Measurements from ENCODE around the gene KRTAP5-9.

The KRTAP5-9 gene

GRCh38 chr11:71545405-71545966, 2.7 kb upstream of the KRTAP5-9 start:
- H3K4me1 ChIP-seq (ENCODE audit: control insufficient read depth in 1 of 2, insufficient read depth in 2 of 2, low read length in 2 of 2) = no peaks in the 10 kb centered on the region
- no peaks in the 10 kb centered on the region for H3K9me3 ChIP-seq (ENCODE audit: control insufficient read depth in 1 of 2, low read length in 2 of 2)
- no peaks in the 10 kb centered on the region for H3K27me3 ChIP-seq (ENCODE audit: low read depth, low read length)
- no peaks in the 10 kb centered on the region for H3K36me3 ChIP-seq (ENCODE audit: control insufficient read depth in 1 of 2, insufficient read depth in 2 of 2, low read length in 2 of 2)
- H3K27ac ChIP-seq (ENCODE audit: low read length) = no peak overlapping the region
- H3K4me3 ChIP-seq (ENCODE audit: low read depth in 1 of 2, low read length in 2 of 2) = no peak overlapping the region

GRCh38 chr11:71548716-71549151, 514 bp downstream of the KRTAP5-9 start:
- no peaks in the 10 kb centered on the region for H3K36me3 ChIP-seq (ENCODE audit: control insufficient read depth in 1 of 2, insufficient read depth in 2 of 2, low read length in 2 of 2)
- H3K9me3 ChIP-seq (ENCODE audit: control insufficient read depth in 1 of 2, low read length in 2 of 2) = no peaks in the 10 kb centered on the region
- H3K27me3 ChIP-seq (ENCODE audit: low read depth, low read length) = no peaks in the 10 kb centered on the region
- H3K4me3 ChIP-seq (ENCODE audit: low read depth in 1 of 2, low read length in 2 of 2) = no peak overlapping the region
- no peaks in the 10 kb centered on the region for H3K4me1 ChIP-seq (ENCODE audit: control insufficient read depth in 1 of 2, insufficient read depth in 2 of 2, low read length in 2 of 2)
- no peak overlapping the region for H3K27ac ChIP-seq (ENCODE audit: low read length)

GRCh38 chr11:71551711-71552110, 3.5 kb downstream of the KRTAP5-9 start:
- Histone ChIP-seq H3K36me3 (ENCODE audit: control insufficient read depth in 1 of 2, insufficient read depth in 2 of 2, low read length in 2 of 2) (no peaks in the 10 kb centered on the region), H3K9me3 (ENCODE audit: control insufficient read depth in 1 of 2, low read length in 2 of 2) (no peaks in the 10 kb centered on the region), H3K4me3 (ENCODE audit: low read depth in 1 of 2, low read length in 2 of 2) (no peak overlapping the region), H3K27me3 (ENCODE audit: low read depth, low read length) (no peaks in the 10 kb centered on the region), H3K27ac (ENCODE audit: low read length) (no peak overlapping the region), H3K4me1 (ENCODE audit: control insufficient read depth in 1 of 2, insufficient read depth in 2 of 2, low read length in 2 of 2) (no peaks in the 10 kb centered on the region)

- no peaks in the 10 kb centered on the region for H3K9me3 ChIP-seq (ENCODE audit: control insufficient read depth in 1 of 2, low read length in 2 of 2)
- no peaks in the 10 kb centered on the region for H3K4me1 ChIP-seq (ENCODE audit: control insufficient read depth in 1 of 2, insufficient read depth in 2 of 2, low read length in 2 of 2)
- no peaks in the 10 kb centered on the region for H3K27me3 ChIP-seq (ENCODE audit: low read depth, low read length)
- no peak overlapping the region for H3K27ac ChIP-seq (ENCODE audit: low read length)
- H3K4me3 ChIP-seq (ENCODE audit: low read depth in 1 of 2, low read length in 2 of 2) = no peak overlapping the region
- no peaks in the 10 kb centered on the region for H3K36me3 ChIP-seq (ENCODE audit: control insufficient read depth in 1 of 2, insufficient read depth in 2 of 2, low read length in 2 of 2)
Measured at GRCh38 chr11:71554996-71555395, 6.8 kb downstream of the KRTAP5-9 start.

GRCh38 chr11:71555508-71555907, 7.3 kb downstream of the KRTAP5-9 start:
- Histone ChIP-seq H3K4me1 (ENCODE audit: control insufficient read depth in 1 of 2, insufficient read depth in 2 of 2, low read length in 2 of 2) (no peaks in the 10 kb centered on the region), H3K36me3 (ENCODE audit: control insufficient read depth in 1 of 2, insufficient read depth in 2 of 2, low read length in 2 of 2) (no peaks in the 10 kb centered on the region), H3K27ac (ENCODE audit: low read length) (no peak overlapping the region), H3K4me3 (ENCODE audit: low read depth in 1 of 2, low read length in 2 of 2) (no peak overlapping the region), H3K27me3 (ENCODE audit: low read depth, low read length) (no peaks in the 10 kb centered on the region), H3K9me3 (ENCODE audit: control insufficient read depth in 1 of 2, low read length in 2 of 2) (peaks cover 0 to 1% of the 10 kb centered on the region in 2 donors)

- H3K36me3 ChIP-seq (ENCODE audit: control insufficient read depth in 1 of 2, insufficient read depth in 2 of 2, low read length in 2 of 2) = no peaks in the 10 kb centered on the region
- H3K27ac ChIP-seq (ENCODE audit: low read length) = no peak overlapping the region
- H3K4me1 ChIP-seq (ENCODE audit: control insufficient read depth in 1 of 2, insufficient read depth in 2 of 2, low read length in 2 of 2) = no peaks in the 10 kb centered on the region
- no peak overlapping the region for H3K4me3 ChIP-seq (ENCODE audit: low read depth in 1 of 2, low read length in 2 of 2)
- H3K9me3 ChIP-seq (ENCODE audit: control insufficient read depth in 1 of 2, low read length in 2 of 2) = peaks cover 0 to 3% of the 10 kb centered on the region in 2 donors
- H3K27me3 ChIP-seq (ENCODE audit: low read depth, low read length) = no peaks in the 10 kb centered on the region
Measured at GRCh38 chr11:71556018-71556417, 7.8 kb downstream of the KRTAP5-9 start.

- Histone ChIP-seq H3K4me3 (ENCODE audit: low read depth in 1 of 2, low read length in 2 of 2) (no peak overlapping the region), H3K4me1 (ENCODE audit: control insufficient read depth in 1 of 2, insufficient read depth in 2 of 2, low read length in 2 of 2) (no peaks in the 10 kb centered on the region), H3K27me3 (ENCODE audit: low read depth, low read length) (no peaks in the 10 kb centered on the region), H3K36me3 (ENCODE audit: control insufficient read depth in 1 of 2, insufficient read depth in 2 of 2, low read length in 2 of 2) (no peaks in the 10 kb centered on the region), H3K9me3 (ENCODE audit: control insufficient read depth in 1 of 2, low read length in 2 of 2) (peaks cover 0 to 3% of the 10 kb centered on the region in 2 donors), H3K27ac (ENCODE audit: low read length) (no peak overlapping the region)
Measured at GRCh38 chr11:71557257-71557656, 9.0 kb downstream of the KRTAP5-9 start.

- Histone ChIP-seq H3K27me3 (ENCODE audit: low read depth, low read length) (no peaks in the 10 kb centered on the region), H3K36me3 (ENCODE audit: control insufficient read depth in 1 of 2, insufficient read depth in 2 of 2, low read length in 2 of 2) (no peaks in the 10 kb centered on the region), H3K4me1 (ENCODE audit: control insufficient read depth in 1 of 2, insufficient read depth in 2 of 2, low read length in 2 of 2) (no peaks in the 10 kb centered on the region), H3K4me3 (ENCODE audit: low read depth in 1 of 2, low read length in 2 of 2) (no peak overlapping the region), H3K27ac (ENCODE audit: low read length) (no peak overlapping the region), H3K9me3 (ENCODE audit: control insufficient read depth in 1 of 2, low read length in 2 of 2) (peaks cover 0 to 3% of the 10 kb centered on the region in 2 donors)
Measured at GRCh38 chr11:71558996-71559395, 10.8 kb downstream of the KRTAP5-9 start.

- Histone ChIP-seq H3K9me3 (ENCODE audit: control insufficient read depth in 1 of 2, low read length in 2 of 2) (peaks cover 0 to 3% of the 10 kb centered on the region in 2 donors), H3K4me3 (ENCODE audit: low read depth in 1 of 2, low read length in 2 of 2) (no peak overlapping the region), H3K27me3 (ENCODE audit: low read depth, low read length) (no peaks in the 10 kb centered on the region), H3K36me3 (ENCODE audit: control insufficient read depth in 1 of 2, insufficient read depth in 2 of 2, low read length in 2 of 2) (no peaks in the 10 kb centered on the region), H3K4me1 (ENCODE audit: control insufficient read depth in 1 of 2, insufficient read depth in 2 of 2, low read length in 2 of 2) (no peaks in the 10 kb centered on the region), H3K27ac (ENCODE audit: low read length) (no peak overlapping the region)
Measured at GRCh38 chr11:71562120-71562519, 13.9 kb downstream of the KRTAP5-9 start.

GRCh38 chr11:71563406-71563805, 15.2 kb downstream of the KRTAP5-9 start:
- Histone ChIP-seq H3K36me3 (ENCODE audit: control insufficient read depth in 1 of 2, insufficient read depth in 2 of 2, low read length in 2 of 2) (no peaks in the 10 kb centered on the region), H3K4me1 (ENCODE audit: control insufficient read depth in 1 of 2, insufficient read depth in 2 of 2, low read length in 2 of 2) (no peaks in the 10 kb centered on the region), H3K27me3 (ENCODE audit: low read depth, low read length) (no peaks in the 10 kb centered on the region), H3K9me3 (ENCODE audit: control insufficient read depth in 1 of 2, low read length in 2 of 2) (peaks cover 0 to 3% of the 10 kb centered on the region in 2 donors), H3K4me3 (ENCODE audit: low read depth in 1 of 2, low read length in 2 of 2) (no peak overlapping the region), H3K27ac (ENCODE audit: low read length) (no peak overlapping the region)

GRCh38 chr11:71564430-71564829, 16.2 kb downstream of the KRTAP5-9 start:
- H3K9me3 ChIP-seq (ENCODE audit: control insufficient read depth in 1 of 2, low read length in 2 of 2) = peaks cover 0 to 3% of the 10 kb centered on the region in 2 donors
- no peaks in the 10 kb centered on the region for H3K27me3 ChIP-seq (ENCODE audit: low read depth, low read length)
- no peaks in the 10 kb centered on the region for H3K36me3 ChIP-seq (ENCODE audit: control insufficient read depth in 1 of 2, insufficient read depth in 2 of 2, low read length in 2 of 2)
- no peak overlapping the region for H3K27ac ChIP-seq (ENCODE audit: low read length)
- no peak overlapping the region for H3K4me3 ChIP-seq (ENCODE audit: low read depth in 1 of 2, low read length in 2 of 2)
- H3K4me1 ChIP-seq (ENCODE audit: control insufficient read depth in 1 of 2, insufficient read depth in 2 of 2, low read length in 2 of 2) = no peaks in the 10 kb centered on the region

GRCh38 chr11:71565263-71565662, 17.0 kb downstream of the KRTAP5-9 start, which contains the start of gene KRTAP5-10:
Gene KRTAP5-10, plus strand, starts transcription at chr11:71565563. Its CDS starts 25 bp downstream, at chr11:71565588.
- Histone ChIP-seq H3K4me3 (ENCODE audit: low read depth in 1 of 2, low read length in 2 of 2) (no peak within 1 kb of the TSS), H3K27me3 (ENCODE audit: low read depth, low read length) (no peaks in the 10 kb centered on the region), H3K27ac (ENCODE audit: low read length) (no peak within 1 kb of the TSS), H3K4me1 (ENCODE audit: control insufficient read depth in 1 of 2, insufficient read depth in 2 of 2, low read length in 2 of 2) (no peaks in the 10 kb centered on the region), H3K36me3 (ENCODE audit: control insufficient read depth in 1 of 2, insufficient read depth in 2 of 2, low read length in 2 of 2) (no peaks in the 10 kb centered on the region), H3K9me3 (ENCODE audit: control insufficient read depth in 1 of 2, low read length in 2 of 2) (peaks cover 0 to 3% of the 10 kb centered on the region in 2 donors)

Data from muscle layer of duodenum (tissue), 2 donors.